Osteocyte (in vitro differentiated cells): ENCODE data around the gene ANXA2. TPM values are rescaled to one million over a fixed set of nuclear protein-coding genes. Genes with fewer than 3 reads are reported as not detected.

Experiments
- DNase-seq: peaks from one replicate; pipeline ENCODE4 v3.0.0; 2021; ENCODE audit warnings: mixed read lengths; ENCODE audit not compliant: unreplicated experiment; ENCODE audit errors: extremely low spot score
- H3K27ac Mint-ChIP-seq: one replicate; pipeline ENCODE4 v1.8.0; 2021; ENCODE audit warnings: mild to moderate bottlenecking, mixed read lengths; ENCODE audit not compliant: unreplicated experiment
- H3K27me3 Mint-ChIP-seq: one replicate; pipeline ENCODE4 v1.8.0; 2021; ENCODE audit warnings: mixed read lengths; ENCODE audit not compliant: unreplicated experiment
- H3K36me3 Mint-ChIP-seq: one replicate; pipeline ENCODE4 v1.8.0; 2021; ENCODE audit warnings: mixed read lengths; ENCODE audit not compliant: unreplicated experiment
- H3K4me1 Mint-ChIP-seq: one replicate; pipeline ENCODE4 v1.8.0; 2021; ENCODE audit warnings: mixed read lengths; ENCODE audit not compliant: unreplicated experiment
- H3K4me3 Mint-ChIP-seq: one replicate; pipeline ENCODE4 v1.8.0; 2021; ENCODE audit warnings: mild to moderate bottlenecking, moderate library complexity, mixed read lengths; ENCODE audit not compliant: unreplicated experiment
- H3K9me3 Mint-ChIP-seq: one replicate; pipeline ENCODE4 v1.8.0; 2021; ENCODE audit warnings: mixed read lengths; ENCODE audit not compliant: unreplicated experiment
- CTCF ChIP-seq: fragments of 200-600 bp; sonication (generic); IDR thresholded peaks from 2 replicates; pipeline ENCODE4 v1.5.0; 2021; ENCODE audit warnings: antibody characterized with exemption, mild to moderate bottlenecking, moderate library complexity
- total RNA-seq: library from RNA; stranded (reverse); gene quantifications from 2 replicates; pipeline ENCODE4 v1.2.1, GENCODE V29; 2021

ANXA2 gene
- total RNA-seq, 1 donor from 2014 or later, result 2,961 TPM

- H3K36me3 Mint-ChIP-seq, result peaks cover 54% of the 10 kb centered on the region
- peak overlapping the region; percentile 99 for H3K27ac Mint-ChIP-seq
- TF ChIP-seq CTCF, result no peak
- H3K4me3 Mint-ChIP-seq, result peak overlapping the region; percentile 66
- no peaks in the 10 kb centered on the region for H3K9me3 Mint-ChIP-seq
- H3K27me3 Mint-ChIP-seq, result no peaks in the 10 kb centered on the region
- H3K4me1 Mint-ChIP-seq, result peaks cover 81% of the 10 kb centered on the region
- DNase-seq, result peak; percentile 95
These were observed 26.4 kb downstream of the ANXA2 start for GRCh38 chr15:60371175-60372051.

GRCh38 chr15:60370869-60371136 is 27.0 kb downstream of the ANXA2 start:
- H3K4me1 Mint-ChIP-seq, result peaks cover 78% of the 10 kb centered on the region
- peaks cover 51% of the 10 kb centered on the region for H3K36me3 Mint-ChIP-seq
- no peaks in the 10 kb centered on the region for H3K27me3 Mint-ChIP-seq
- TF ChIP-seq CTCF, result no peak
- H3K27ac Mint-ChIP-seq, result peak overlapping the region; percentile 99
- H3K4me3 Mint-ChIP-seq, result peak overlapping the region; percentile 43
- DNase-seq, result no peak
- H3K9me3 Mint-ChIP-seq, result no peaks in the 10 kb centered on the region

- Mint-ChIP-seq H3K9me3 (no peaks in the 10 kb centered on the region), H3K27me3 (no peaks in the 10 kb centered on the region), H3K4me3 (peak overlapping the region; percentile 43), H3K36me3 (peaks cover 47% of the 10 kb centered on the region), H3K4me1 (peaks cover 77% of the 10 kb centered on the region), H3K27ac (peak overlapping the region; percentile 99)
- DNase-seq, result no peak
- TF ChIP-seq CTCF, result no peak
These were observed 27.5 kb downstream of the ANXA2 start for GRCh38 chr15:60370105-60370868.

DNA sequence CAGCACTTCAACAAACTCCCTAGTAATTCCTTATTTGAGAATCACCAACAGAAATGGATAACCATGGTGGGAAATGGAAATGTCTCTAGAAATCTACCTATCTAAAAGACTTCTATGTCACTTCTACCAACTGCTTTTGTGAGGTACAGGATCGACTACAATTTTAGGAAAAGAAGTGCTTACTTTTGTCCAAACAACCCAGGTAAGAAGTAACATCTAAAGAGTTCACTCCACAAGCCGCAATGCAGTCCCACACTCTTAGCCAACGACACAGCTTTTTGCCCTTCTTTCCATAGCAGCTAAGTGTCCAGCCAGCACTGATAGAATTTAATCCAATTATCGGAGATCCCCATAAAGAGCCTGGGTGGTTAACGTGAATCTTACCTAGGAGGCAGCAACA is 28.1 kb downstream of the ANXA2 start:
- TF ChIP-seq CTCF, result no peak
- Mint-ChIP-seq H3K4me1 (peaks cover 73% of the 10 kb centered on the region), H3K27ac (peak overlapping the region; percentile 99), H3K27me3 (no peaks in the 10 kb centered on the region), H3K4me3 (peak overlapping the region; percentile 2), H3K9me3 (no peaks in the 10 kb centered on the region), H3K36me3 (peaks cover 48% of the 10 kb centered on the region)
- DNase-seq, result no peak

GRCh38 chr15:60364612-60364924 is 33.2 kb downstream of the ANXA2 start:
- H3K4me1 Mint-ChIP-seq, result peaks cover 74% of the 10 kb centered on the region
- H3K27me3 Mint-ChIP-seq, result no peaks in the 10 kb centered on the region
- TF ChIP-seq CTCF, result no peak
- H3K36me3 Mint-ChIP-seq, result peaks cover 68% of the 10 kb centered on the region
- no peak overlapping the region for H3K4me3 Mint-ChIP-seq
- H3K27ac Mint-ChIP-seq, result peak overlapping the region; percentile 95
- DNase-seq, result no peak
- H3K9me3 Mint-ChIP-seq, result no peaks in the 10 kb centered on the region
